Astrocyte of the spinal cord (primary cell): ENCODE results near the gene ALKBH1.
"Not testable (repeated sequence)": the region's sequence is repeated elsewhere in the genome, so short reads cannot be mapped to it uniquely, and the experiment has no call there.

Experiments used
- DNase-seq: peaks from one replicate; pipeline ENCODE4 v3.0.0; 2011; ENCODE audit warnings: low read depth, low spot score
- H3K4me3 ChIP-seq: 2 replicates; pipeline ENCODE4 v1.5.1; 2011; ENCODE audit warnings: low read depth, mild to moderate bottlenecking, low read length, moderate library complexity
- in situ Hi-C: cut with HindIII; loops from 2 replicates; pipeline ENCODE4 v1.10.0; 2017; ENCODE audit warnings: low sequenced_read_pairs
- TF ChIP-seq, protein P1 (sequence below): IDR thresholded peaks from 2 replicates; pipeline ENCODE4 v1.5.1; 2012; ENCODE audit warnings: low read depth, mild to moderate bottlenecking, low read length, inconsistent platforms

The ALKBH1 gene

DNA sequence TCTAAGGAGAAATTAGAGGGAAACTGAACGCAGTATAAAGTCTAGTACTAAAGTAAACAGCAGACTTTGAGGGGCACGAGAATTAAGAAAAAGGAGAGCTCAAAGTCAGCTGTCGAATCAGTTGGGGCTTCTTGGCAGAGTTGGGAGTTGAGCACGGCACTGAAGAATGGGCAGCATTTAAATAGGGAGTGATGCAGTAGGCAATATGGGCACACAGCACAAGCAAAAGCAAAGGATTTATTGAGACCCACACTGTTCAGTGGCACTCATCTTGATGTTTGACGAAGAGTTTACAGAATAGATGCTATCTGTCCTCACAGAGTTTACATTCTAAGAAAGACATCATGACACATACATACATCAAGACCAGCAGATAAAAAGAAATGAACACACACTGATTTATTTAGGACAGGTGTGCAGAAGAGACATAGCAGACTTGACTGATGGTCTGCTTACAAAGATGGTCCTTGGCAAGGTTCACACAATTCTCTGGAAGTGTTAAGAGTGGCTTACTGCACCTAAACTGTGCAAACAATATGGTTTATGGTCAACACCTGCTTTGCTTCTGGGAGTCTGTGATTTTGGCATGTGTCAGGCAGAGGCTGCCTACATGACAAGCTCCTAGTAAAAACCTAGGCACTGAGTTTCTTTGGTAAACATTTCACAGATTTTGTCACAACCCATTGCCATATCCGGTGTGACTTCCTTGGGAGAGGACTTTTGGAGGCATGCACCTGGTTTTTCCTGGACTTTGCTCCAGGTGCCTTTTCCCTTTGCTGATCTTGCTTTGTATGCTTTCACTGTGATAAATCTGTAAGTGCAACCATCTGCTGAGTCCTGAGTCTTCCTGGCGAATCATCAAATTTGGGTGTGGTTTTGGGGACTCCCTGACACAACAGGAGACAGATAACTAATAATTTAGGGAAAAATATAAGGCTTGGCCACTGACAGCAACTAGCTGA, 26.3 kb downstream of the ALKBH1 start:
- H3K4me3 ChIP-seq, result no peak overlapping the region
- in situ Hi-C loops, result no loop called here
- TF ChIP-seq, protein P1, sequence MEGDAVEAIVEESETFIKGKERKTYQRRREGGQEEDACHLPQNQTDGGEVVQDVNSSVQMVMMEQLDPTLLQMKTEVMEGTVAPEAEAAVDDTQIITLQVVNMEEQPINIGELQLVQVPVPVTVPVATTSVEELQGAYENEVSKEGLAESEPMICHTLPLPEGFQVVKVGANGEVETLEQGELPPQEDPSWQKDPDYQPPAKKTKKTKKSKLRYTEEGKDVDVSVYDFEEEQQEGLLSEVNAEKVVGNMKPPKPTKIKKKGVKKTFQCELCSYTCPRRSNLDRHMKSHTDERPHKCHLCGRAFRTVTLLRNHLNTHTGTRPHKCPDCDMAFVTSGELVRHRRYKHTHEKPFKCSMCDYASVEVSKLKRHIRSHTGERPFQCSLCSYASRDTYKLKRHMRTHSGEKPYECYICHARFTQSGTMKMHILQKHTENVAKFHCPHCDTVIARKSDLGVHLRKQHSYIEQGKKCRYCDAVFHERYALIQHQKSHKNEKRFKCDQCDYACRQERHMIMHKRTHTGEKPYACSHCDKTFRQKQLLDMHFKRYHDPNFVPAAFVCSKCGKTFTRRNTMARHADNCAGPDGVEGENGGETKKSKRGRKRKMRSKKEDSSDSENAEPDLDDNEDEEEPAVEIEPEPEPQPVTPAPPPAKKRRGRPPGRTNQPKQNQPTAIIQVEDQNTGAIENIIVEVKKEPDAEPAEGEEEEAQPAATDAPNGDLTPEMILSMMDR, result no peak
- DNase-seq, result peak; percentile 54

DNA sequence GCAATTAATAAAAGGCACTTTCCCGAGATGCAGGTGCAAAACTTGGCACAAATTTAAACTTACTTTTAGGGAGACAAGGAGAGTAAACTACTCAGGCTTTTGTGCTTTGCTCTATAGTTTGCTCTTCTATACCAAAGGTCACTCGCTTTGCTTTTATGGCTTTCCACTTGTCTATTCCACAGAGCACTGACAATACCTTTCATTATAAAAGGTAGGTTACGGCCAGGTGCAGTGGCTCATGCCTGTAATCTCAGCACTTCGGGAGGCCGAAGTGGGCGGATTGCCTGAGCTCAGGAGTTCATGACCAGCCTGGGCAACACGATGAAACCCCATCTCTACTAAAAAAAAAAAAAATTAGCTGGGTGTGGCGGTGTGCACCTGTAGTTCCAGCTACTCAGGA, 32.9 kb downstream of the ALKBH1 start:
- TF ChIP-seq, protein P1, result no peak
- in situ Hi-C loops, result no loop called here
- DNase-seq, result no peak
- H3K4me3 ChIP-seq, result no peak overlapping the region

DNA sequence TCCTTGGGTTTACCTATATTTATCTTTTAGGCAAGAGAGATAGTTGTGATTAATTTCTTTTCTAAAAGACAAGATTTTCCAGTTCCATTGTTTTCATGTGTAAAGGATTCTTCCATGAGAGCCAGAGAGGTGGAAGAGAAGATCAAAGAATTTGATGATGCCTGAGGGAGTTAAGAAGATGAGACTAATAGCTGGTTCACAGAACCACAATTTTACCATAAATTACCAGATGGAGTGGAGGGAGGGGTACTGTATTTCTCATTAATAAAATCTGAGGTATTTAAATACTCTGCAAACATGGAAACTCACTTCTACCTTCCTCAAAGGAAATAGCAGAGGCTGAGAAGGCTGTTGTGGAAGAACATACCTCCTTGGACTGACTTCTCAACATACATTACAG, 34.6 kb downstream of the ALKBH1 start:
- in situ Hi-C loops, result no loop called here
- TF ChIP-seq, protein P1, result no peak
- DNase-seq, result no peak
- H3K4me3 ChIP-seq, result no peak overlapping the region

DNA sequence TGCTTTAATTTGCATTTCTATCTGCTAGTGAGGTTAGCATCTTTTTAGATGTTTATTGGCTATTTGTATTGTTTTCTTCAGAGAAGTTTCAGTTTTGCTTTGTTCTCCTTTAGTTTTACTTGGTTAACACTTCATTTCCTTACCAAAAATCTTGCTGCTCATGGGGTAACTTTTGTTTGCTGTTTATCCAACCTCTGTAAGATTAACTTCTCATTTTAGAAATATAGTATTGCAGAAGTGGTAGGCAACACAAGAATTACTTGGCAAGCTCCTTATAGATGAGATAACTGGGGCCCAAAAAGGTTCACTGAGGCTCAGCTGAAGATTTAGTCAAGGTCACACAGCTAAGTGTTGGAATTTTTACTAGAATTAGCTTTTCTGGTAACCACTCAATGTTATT, 40.5 kb downstream of the ALKBH1 start:
- TF ChIP-seq, protein P1, result no peak
- DNase-seq, result no peak
- in situ Hi-C loops, result no loop called here
- no peak overlapping the region for H3K4me3 ChIP-seq

DNA sequence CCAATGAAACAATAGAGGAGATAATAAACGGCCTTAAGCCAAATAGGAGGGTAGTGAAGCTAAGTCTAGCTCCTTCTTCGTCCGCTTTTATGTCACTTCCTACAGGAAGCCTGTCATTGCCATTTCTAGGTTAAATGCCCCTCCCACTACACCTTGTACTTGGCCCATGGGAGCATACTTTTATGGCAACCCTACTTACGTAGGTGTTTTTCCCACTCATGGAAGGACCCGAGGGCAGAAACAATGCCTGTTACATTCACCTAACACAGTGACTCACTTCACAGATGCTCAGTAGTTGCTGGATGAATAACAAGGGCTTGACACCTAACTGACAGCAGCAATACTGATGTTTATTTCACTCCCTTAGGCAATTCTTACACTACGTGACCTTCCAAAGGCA, 44.5 kb downstream of the ALKBH1 start:
- H3K4me3 ChIP-seq, result no peak overlapping the region
- DNase-seq, result no peak
- TF ChIP-seq, protein P1, result no peak
- in situ Hi-C loops, result no loop called here

DNA sequence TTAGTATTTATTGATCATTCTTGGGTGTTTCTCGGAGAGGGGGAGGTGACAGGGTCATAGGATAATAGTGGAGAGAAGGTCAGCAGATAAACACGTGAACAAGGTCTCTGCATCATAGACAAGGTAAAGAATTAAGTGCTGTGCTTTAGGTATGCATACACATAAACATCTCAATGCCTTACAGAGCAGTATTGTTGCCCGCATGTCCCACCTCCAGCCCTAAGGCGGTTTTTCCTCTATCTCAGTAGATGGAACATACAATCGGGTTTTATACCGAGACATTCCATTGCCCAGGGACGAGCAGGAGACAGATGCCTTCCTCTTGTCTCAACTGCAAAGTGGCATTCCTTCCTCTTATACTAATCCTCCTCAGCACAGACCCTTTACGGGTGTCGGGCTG, 46.3 kb downstream of the ALKBH1 start:
- DNase-seq, in situ Hi-C loops, H3K4me3 ChIP-seq: not testable (repeated sequence)

DNA sequence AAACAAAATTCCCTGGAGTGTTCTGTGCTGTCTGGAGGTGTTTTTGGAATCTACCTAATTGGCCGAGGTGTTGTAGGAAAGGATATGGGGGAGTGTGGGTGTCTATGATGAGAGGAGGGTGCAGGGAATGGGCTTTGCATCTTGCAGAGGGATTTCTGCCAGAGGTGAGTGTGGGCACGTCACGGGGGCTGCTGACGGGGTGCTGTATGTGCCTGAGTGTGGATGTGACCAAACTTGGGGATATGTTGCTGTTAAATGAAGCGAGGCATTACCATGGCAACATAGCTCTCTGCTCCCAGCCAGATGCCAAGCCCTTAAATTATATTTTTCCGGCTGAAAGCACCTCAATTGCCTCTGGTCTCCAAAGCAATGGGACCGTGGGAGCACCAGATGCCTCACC, 47.1 kb downstream of the ALKBH1 start:
- TF ChIP-seq, protein P1, result no peak
- DNase-seq, result peak; percentile 11
- in situ Hi-C loops, result no loop called here
- H3K4me3 ChIP-seq, result no peak overlapping the region
